H9 (cell line): ENCODE results near the gene TMEM135. TPM values are rescaled to one million over a fixed set of nuclear protein-coding genes. Genes with fewer than 3 reads are reported as not detected.

Experiments used
- DNase-seq: peaks from one replicate; pipeline ENCODE4 v3.0.0-alpha.2; 2017
- H2AFZ ChIP-seq: one replicate; pipeline ENCODE4 v1.6.1; 2013; ENCODE audit warnings: mild to moderate bottlenecking, low read length, control low read depth, moderate library complexity
- H2AK5ac ChIP-seq: 2 replicates; pipeline ENCODE4 v1.6.1; 2013; ENCODE audit warnings: low read length, control low read depth, mixed read lengths; ENCODE audit not compliant: insufficient read length
- H2BK120ac ChIP-seq: one replicate; pipeline ENCODE4 v1.6.1; 2013; ENCODE audit warnings: low read depth, mild to moderate bottlenecking, low read length, control low read depth, inconsistent platforms; ENCODE audit not compliant: poor library complexity, severe bottlenecking
- H2BK12ac ChIP-seq: 2 replicates; pipeline ENCODE4 v1.6.1; 2013; ENCODE audit warnings: low read length, control low read depth, mixed read lengths, low read depth; ENCODE audit not compliant: insufficient read length
- H2BK15ac ChIP-seq: 2 replicates; pipeline ENCODE4 v1.6.1; 2013; ENCODE audit warnings: low read depth, low read length, control low read depth
- H2BK20ac ChIP-seq: one replicate; pipeline ENCODE4 v1.6.1; 2013; ENCODE audit warnings: low read depth, mild to moderate bottlenecking, low read length, control low read depth, inconsistent platforms; ENCODE audit not compliant: poor library complexity, severe bottlenecking
- H2BK5ac ChIP-seq: 2 replicates; pipeline ENCODE4 v1.6.1; 2013; ENCODE audit warnings: low read length, control low read depth, mixed read lengths; ENCODE audit not compliant: insufficient read length
- H3K14ac ChIP-seq: 2 replicates; pipeline ENCODE4 v1.6.1; 2013; ENCODE audit warnings: low read length, control low read depth; ENCODE audit not compliant: insufficient read depth
- H3K18ac ChIP-seq: 2 replicates; pipeline ENCODE4 v1.6.1; 2013; ENCODE audit warnings: low read depth, mild to moderate bottlenecking, mixed read lengths, low read length, control low read depth; ENCODE audit not compliant: insufficient read length
- H3K23ac ChIP-seq: 2 replicates; pipeline ENCODE4 v1.6.1; 2013; ENCODE audit warnings: low read length, control low read depth, mixed read lengths, low read depth; ENCODE audit not compliant: insufficient read length
- H3K23me2 ChIP-seq: 2 replicates; pipeline ENCODE4 v1.6.1; 2013; ENCODE audit warnings: low read depth, mild to moderate bottlenecking, mixed read lengths, low read length, control low read depth; ENCODE audit not compliant: insufficient read length, poor library complexity, severe bottlenecking
- H3K27ac ChIP-seq: 2 replicates; pipeline ENCODE4 v1.5.1; 2013; ENCODE audit warnings: low read length, control low read depth, mixed read lengths, low read depth; ENCODE audit not compliant: insufficient read length
- H3K27me3 ChIP-seq: 2 replicates; pipeline ENCODE4 v1.6.1; 2013; ENCODE audit warnings: low read length, control low read depth, inconsistent platforms; ENCODE audit not compliant: insufficient read depth
- H3K4ac ChIP-seq: 2 replicates; pipeline ENCODE4 v1.6.1; 2013; ENCODE audit warnings: low read depth, mild to moderate bottlenecking, control low read depth, inconsistent platforms, low read length, moderate library complexity
- H3K4me1 ChIP-seq: 2 replicates; pipeline ENCODE4 v1.6.1; 2013; ENCODE audit warnings: low read length, control low read depth, inconsistent platforms; ENCODE audit not compliant: insufficient read depth
- H3K4me2 ChIP-seq: 2 replicates; pipeline ENCODE4 v1.6.1; 2013; ENCODE audit warnings: low read length, control low read depth, mixed read lengths; ENCODE audit not compliant: insufficient read length, insufficient read depth
- H3K56ac ChIP-seq: 2 replicates; pipeline ENCODE4 v1.6.1; 2013; ENCODE audit warnings: low read depth, mild to moderate bottlenecking, mixed read lengths, low read length, control low read depth; ENCODE audit not compliant: insufficient read length
- H3K79me1 ChIP-seq: 2 replicates; pipeline ENCODE4 v1.6.1; 2013; ENCODE audit warnings: low read depth, mild to moderate bottlenecking, moderate library complexity, low read length, control low read depth, inconsistent platforms; ENCODE audit not compliant: insufficient read depth, poor library complexity, severe bottlenecking
- H3K79me2 ChIP-seq: 2 replicates; pipeline ENCODE4 v1.6.1; 2013; ENCODE audit warnings: low read length, control low read depth, inconsistent platforms; ENCODE audit not compliant: insufficient read depth
- H3K9ac ChIP-seq: 2 replicates; pipeline ENCODE4 v1.6.1; 2013; ENCODE audit warnings: low read length, control low read depth, mixed read lengths; ENCODE audit not compliant: insufficient read length; ENCODE audit errors: extremely low read depth
- H3K9me3 ChIP-seq: one replicate; pipeline ENCODE4 v1.6.1; 2013; ENCODE audit warnings: low read depth, low read length, inconsistent platforms; ENCODE audit not compliant: control insufficient read depth
- H3T11ph ChIP-seq: one replicate; pipeline ENCODE4 v1.6.1; 2013; ENCODE audit warnings: mild to moderate bottlenecking, low read length, control low read depth, inconsistent platforms
- H4K20me1 ChIP-seq: one replicate; pipeline ENCODE4 v1.6.1; 2013; ENCODE audit not compliant: control insufficient read depth, insufficient read length, insufficient read depth
- H4K5ac ChIP-seq: 2 replicates; pipeline ENCODE4 v1.6.1; 2013; ENCODE audit warnings: low read depth, mild to moderate bottlenecking, mixed read lengths, low read length, control low read depth; ENCODE audit not compliant: insufficient read length
- H4K8ac ChIP-seq: replicated peaks from 2 replicates; pipeline ENCODE4 v1.6.1; 2013; ENCODE audit warnings: low read length, control low read depth, mixed read lengths, low read depth; ENCODE audit not compliant: insufficient read length
- H4K91ac ChIP-seq: 2 replicates; pipeline ENCODE4 v1.6.1; 2013; ENCODE audit warnings: low read depth, mild to moderate bottlenecking, moderate library complexity, mixed read lengths, low read length, control low read depth; ENCODE audit not compliant: insufficient read length
- H3K27ac Mint-ChIP-seq, 3 experiments: 2 replicates in 2 of 3; 3 replicates in 1 of 3; pipeline ENCODE4 v1.8.0; 2020 to 2021; ENCODE audit warnings: mixed read lengths in 3 of 3, mild to moderate bottlenecking in 1 of 3, moderate library complexity in 1 of 3
- H3K27me3 Mint-ChIP-seq: 2 replicates; pipeline ENCODE4 v1.8.0; 2021; ENCODE audit warnings: low read depth, mild to moderate bottlenecking, moderate library complexity, mixed read lengths
- H3K36me3 Mint-ChIP-seq, 3 experiments: 2 replicates in 2 of 3; 3 replicates in 1 of 3; pipeline ENCODE4 v1.8.0; 2020 to 2021; ENCODE audit warnings: low read depth in 3 of 3, mixed read lengths in 3 of 3; ENCODE audit not compliant: insufficient read depth in 1 of 3
- H3K4me1 Mint-ChIP-seq, 2 experiments: 2 replicates each; pipeline ENCODE4 v1.8.0; 2020; ENCODE audit warnings: mixed read lengths in 2 of 2
- H3K4me3 Mint-ChIP-seq, 2 experiments: 2 replicates in 1 of 2; 3 replicates in 1 of 2; pipeline ENCODE4 v1.8.0; 2020 to 2021; ENCODE audit warnings: mild to moderate bottlenecking in 2 of 2, mixed read lengths in 2 of 2, moderate library complexity in 1 of 2
- H3K9me3 Mint-ChIP-seq, 2 experiments: 2 replicates in 1 of 2; 3 replicates in 1 of 2; pipeline ENCODE4 v1.8.0; 2020; ENCODE audit warnings: mild to moderate bottlenecking in 2 of 2, mixed read lengths in 2 of 2, moderate library complexity in 1 of 2
- CTCF ChIP-seq: fragments of 200-600 bp; sonication (generic); conservative IDR thresholded peaks from 3 replicates; pipeline ENCODE4 v1.8.0; 2021; ENCODE audit warnings: antibody characterized with exemption, mild to moderate bottlenecking
- WGBS: extraction: QIAGEN DNeasy Blood & Tissue Kit; methylation state at CpG from one replicate; pipeline ENCODE4 v1.1.7; 2013; ENCODE audit warnings: missing lambda C conversion rate, low lambda C conversion rate, mixed read lengths; ENCODE audit not compliant: insufficient read length; ENCODE audit errors: extremely low coverage; 5-methylcytosine and 5-hydroxymethylcytosine counted together
- total RNA-seq: library from RNA; stranded (reverse); gene quantifications from 2 replicates; pipeline ENCODE4 v1.2.1, GENCODE V29; 2021

Gene TMEM135
- total RNA-seq, 1 experiment from 2014 or later, result 25.2 TPM

GRCh38 chr11:87338046-87338639, 300.4 kb downstream of the TMEM135 start:
- H3K27ac Mint-ChIP-seq, result no peak overlapping the region
- no peaks in the 10 kb centered on the region for H3K4me1 Mint-ChIP-seq
- Histone ChIP-seq H3K9me3 (no peaks in the 10 kb centered on the region), H2BK12ac (no peak overlapping the region), H3K18ac (no peak overlapping the region), H4K91ac (no peak overlapping the region), H3K4me1 (no peaks in the 10 kb centered on the region), H2BK120ac (no peak overlapping the region), H4K5ac (no peak overlapping the region), H3K14ac (no peak overlapping the region), H3K4me2 (no peak overlapping the region), H2BK15ac (no peak overlapping the region), H3K56ac (no peak overlapping the region), H2BK5ac (no peak overlapping the region), H2BK20ac (no peak overlapping the region), H4K8ac (no peak overlapping the region), H3T11ph (no peak overlapping the region), H3K27ac (no peak overlapping the region), H3K23me2 (no peaks in the 10 kb centered on the region), H2AK5ac (no peak overlapping the region), H3K23ac (no peak overlapping the region), H3K79me2 (no peaks in the 10 kb centered on the region), H3K9ac (no peak overlapping the region), H2AFZ (no peak overlapping the region), H3K4ac (no peak overlapping the region), H3K79me1 (no peaks in the 10 kb centered on the region), H4K20me1 (no peaks in the 10 kb centered on the region), H3K27me3 (no peaks in the 10 kb centered on the region)
- no CpG with 5 or more reads among the region's 3 CpGs for WGBS
- no peaks in the 10 kb centered on the region for H3K27me3 Mint-ChIP-seq
- H3K9me3 Mint-ChIP-seq, result peaks cover 28 to 37% of the 10 kb centered on the region in 2 experiments; a peak in 4 of 5 replicates
- H3K4me3 Mint-ChIP-seq, result no peak overlapping the region
- TF ChIP-seq CTCF, result no peak
- H3K36me3 Mint-ChIP-seq, result peaks cover 5 to 39% (median 9%) of the 10 kb centered on the region in 3 experiments
- no peak for DNase-seq
